Mucosa of descending colon (tissue), 3 donors: ENCODE data around the gene AP4S1. TPM values are rescaled to one million over a fixed set of nuclear protein-coding genes. Genes with fewer than 3 reads are reported as not detected.
"Not testable (repeated sequence)": the region's sequence is repeated elsewhere in the genome, so short reads cannot be mapped to it uniquely, and the experiment has no call there.

Source experiments
- ATAC-seq: fragments of 200-7000 bp; cut with Tn5 transposase; one replicate; pipeline ENCODE4 v1.9.1; 2020; ENCODE audit warnings: mild to moderate bottlenecking, moderate library complexity
- DNase-seq, 3 donors: peaks; one replicate each; pipeline ENCODE4 v3.0.0-alpha.2; 2020
- H3K36me3 ChIP-seq: fragments of 200-600 bp; one replicate; pipeline ENCODE4 v1.8.0; 2021; ENCODE audit warnings: low read depth, mild to moderate bottlenecking
- H3K4me1 ChIP-seq: fragments of 200-600 bp; one replicate; pipeline ENCODE4 v1.8.0; 2021; ENCODE audit warnings: low read depth, mild to moderate bottlenecking
- H3K4me3 ChIP-seq: fragments of 200-600 bp; one replicate; pipeline ENCODE4 v1.8.0; 2021; ENCODE audit warnings: mild to moderate bottlenecking
- H3K9me3 ChIP-seq: fragments of 200-600 bp; one replicate; pipeline ENCODE4 v1.8.0; 2021; ENCODE audit warnings: mild to moderate bottlenecking
- intact Hi-C, 2 donors: fragments of 100-400 bp; cut with DNase I in 1 of 2; cut with micrococcal nuclease in 1 of 2; formaldehyde crosslinking; loops; one replicate each; pipeline versions ENCODE4 v1.11.0 to v1.11.1; 2022; cut with DNase I, micrococcal nuclease
- long read RNA-seq, 2 donors: library from polyadenylated mRNA; unstranded; transcript quantifications; one replicate each; pipeline ENCODE4 v2.0.0, GENCODE V29; 2019 to 2021
- total RNA-seq, 3 donors: library from RNA; stranded (reverse); fragmentation: NEBNext Ultra II Directional in 2 of 3; extraction: Animal tissue kit (Norgen Biotek cat#: 25700) in 2 of 3; gene quantifications; one replicate each; pipeline versions ENCODE4 v1.2.1 to v1.2.4, GENCODE V29; 2021 to 2023
- TF ChIP-seq, protein P1 (sequence below): fragments of 200-600 bp; IDR thresholded peaks from one replicate; pipeline ENCODE4 v1.8.0; 2022; ENCODE audit warnings: antibody characterized with exemption, mild to moderate bottlenecking
- donor health status: DM: no; HTN: no; CAD: no; lungs with moderate emphysema.
- donor health status: DM: no; HTN: no; CAD: no.
- donor health status: DM: no; HTN: yes; CAD: no.

The AP4S1 gene, protein sequence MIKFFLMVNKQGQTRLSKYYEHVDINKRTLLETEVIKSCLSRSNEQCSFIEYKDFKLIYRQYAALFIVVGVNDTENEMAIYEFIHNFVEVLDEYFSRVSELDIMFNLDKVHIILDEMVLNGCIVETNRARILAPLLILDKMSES
- total RNA-seq: 1 to 10 TPM; 3.0 to 9.9 (median 4.0) TPM
- long read RNA-seq, donor 1, partial matches to known transcripts: 0 of 2 reads
- long read RNA-seq, donor 1, other reads (novel, unspliced or antisense): 2 of 2 reads
- long read RNA-seq, donor 2: 0 reads

DNA sequence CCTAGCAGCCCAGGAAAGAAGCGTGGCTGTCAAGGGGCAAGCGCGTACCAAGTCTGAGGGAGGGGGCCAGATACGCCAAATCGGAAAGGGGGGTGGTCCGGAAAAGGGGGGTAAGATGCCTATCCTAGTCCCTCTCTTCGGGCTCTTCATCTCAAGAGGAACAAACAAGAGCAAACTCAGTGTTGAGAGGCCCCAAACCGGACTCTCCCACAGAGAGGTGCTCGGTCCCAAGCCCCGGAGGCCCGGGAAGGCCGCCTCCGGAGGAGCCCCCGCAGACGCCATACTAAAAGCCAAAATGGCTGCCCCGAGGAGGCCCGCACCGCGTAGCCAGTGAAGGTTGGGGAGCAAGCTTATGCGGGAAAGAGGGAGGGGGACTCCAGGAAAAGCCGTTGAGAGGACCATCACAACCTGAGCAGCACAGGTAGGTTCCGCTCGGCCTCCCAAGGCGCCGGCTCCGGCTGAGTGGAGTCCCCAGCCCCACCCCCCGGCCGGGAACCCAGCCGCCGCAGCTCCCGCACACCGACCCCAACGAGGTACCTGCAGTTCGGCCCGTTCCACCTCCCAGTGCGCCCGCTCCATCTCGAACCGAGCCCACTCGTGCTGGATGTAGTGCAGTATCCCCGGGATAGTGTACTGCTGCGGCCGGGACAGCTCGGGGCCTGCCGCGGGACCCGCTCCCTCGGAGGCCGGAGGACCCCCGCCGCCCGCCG, at the start of gene AP4S1:
TSS of gene AP4S1 (plus strand) at position 283 of the 710 bp plus-strand sequence. CDS start 40,548 bp downstream, outside the sequence.
- Histone ChIP-seq H3K4me1 (peaks cover 19% of the 10 kb centered on the region), H3K4me3 (peak within 1 kb of the TSS; percentile 96), H3K36me3 (no peaks in the 10 kb centered on the region), H3K9me3 (no peaks in the 10 kb centered on the region)
- TF ChIP-seq, protein P1, sequence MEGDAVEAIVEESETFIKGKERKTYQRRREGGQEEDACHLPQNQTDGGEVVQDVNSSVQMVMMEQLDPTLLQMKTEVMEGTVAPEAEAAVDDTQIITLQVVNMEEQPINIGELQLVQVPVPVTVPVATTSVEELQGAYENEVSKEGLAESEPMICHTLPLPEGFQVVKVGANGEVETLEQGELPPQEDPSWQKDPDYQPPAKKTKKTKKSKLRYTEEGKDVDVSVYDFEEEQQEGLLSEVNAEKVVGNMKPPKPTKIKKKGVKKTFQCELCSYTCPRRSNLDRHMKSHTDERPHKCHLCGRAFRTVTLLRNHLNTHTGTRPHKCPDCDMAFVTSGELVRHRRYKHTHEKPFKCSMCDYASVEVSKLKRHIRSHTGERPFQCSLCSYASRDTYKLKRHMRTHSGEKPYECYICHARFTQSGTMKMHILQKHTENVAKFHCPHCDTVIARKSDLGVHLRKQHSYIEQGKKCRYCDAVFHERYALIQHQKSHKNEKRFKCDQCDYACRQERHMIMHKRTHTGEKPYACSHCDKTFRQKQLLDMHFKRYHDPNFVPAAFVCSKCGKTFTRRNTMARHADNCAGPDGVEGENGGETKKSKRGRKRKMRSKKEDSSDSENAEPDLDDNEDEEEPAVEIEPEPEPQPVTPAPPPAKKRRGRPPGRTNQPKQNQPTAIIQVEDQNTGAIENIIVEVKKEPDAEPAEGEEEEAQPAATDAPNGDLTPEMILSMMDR: no peak
- peak; percentile 58 to 77 (median 73) for DNase-seq
- peak; percentile 34 for ATAC-seq
- intact Hi-C loops: no loop called here

DNA sequence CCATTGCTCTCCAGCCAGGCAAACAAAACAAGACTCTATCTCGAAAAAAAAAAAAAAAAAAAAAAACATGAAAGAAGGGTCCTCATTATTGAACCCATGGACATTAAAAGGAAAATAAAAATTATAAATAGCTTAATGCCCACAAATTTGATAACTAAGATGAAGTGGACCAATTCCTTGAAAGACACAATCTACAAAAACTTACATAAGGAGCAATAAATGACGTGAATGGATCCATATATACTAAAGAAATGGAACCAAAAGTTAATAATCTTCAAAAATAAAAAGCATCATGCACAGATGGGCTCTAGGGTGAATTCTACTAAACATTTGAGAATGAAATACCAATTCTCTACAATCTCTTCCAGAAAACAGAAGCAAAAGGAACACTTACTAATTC, 47.7 kb upstream of the AP4S1 start:
- intact Hi-C loops: loop anchor here in 1 of 2 donors (5.0 kb wide), 1 partner anchor 105 kb away; no protein-coding TSS in a partner anchor
- ATAC-seq: no peak
- TF ChIP-seq, protein P1: no peak
- H3K36me3 ChIP-seq: no peaks in the 10 kb centered on the region
- H3K9me3 ChIP-seq: no peaks in the 10 kb centered on the region
- H3K4me3 ChIP-seq: no peak overlapping the region
- DNase-seq: no peak
- H3K4me1 ChIP-seq: peaks cover 7% of the 10 kb centered on the region

DNA sequence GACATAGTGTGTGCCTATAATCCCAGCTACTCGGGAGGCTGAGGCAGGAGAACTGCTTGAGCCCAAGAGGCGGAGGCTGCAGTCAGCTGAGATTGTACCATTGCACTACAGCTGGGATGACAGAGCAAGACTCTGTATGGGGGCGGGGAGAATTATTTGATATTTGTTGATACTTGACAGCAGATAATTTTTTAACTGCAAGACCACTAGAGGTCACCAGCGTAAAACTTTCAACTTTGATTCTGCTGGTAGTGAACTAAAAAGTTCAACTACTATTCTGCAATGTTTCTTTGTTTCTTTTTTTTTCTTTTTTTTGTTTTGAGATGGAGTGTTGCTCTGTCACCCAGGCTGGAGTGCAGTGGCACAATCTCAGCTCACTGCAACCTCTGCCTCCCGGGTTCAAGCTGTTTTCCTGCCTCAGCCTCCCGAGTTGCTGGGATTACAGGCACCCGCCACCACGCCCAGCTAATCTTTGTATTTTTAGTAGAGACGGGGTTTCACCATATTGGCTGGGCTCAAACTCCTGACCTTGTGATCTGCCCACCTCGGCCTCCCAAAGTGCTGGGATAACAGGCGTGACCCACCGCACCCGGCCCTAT, 45.2 kb upstream of the AP4S1 start:
- intact Hi-C loops: loop anchor here in 1 of 2 donors (10.0 kb wide), 1 partner anchor 105 kb away; no protein-coding TSS in a partner anchor
- peak in 1 of 3 donors; percentile 71 for DNase-seq
- H3K36me3 ChIP-seq, H3K4me1 ChIP-seq, H3K9me3 ChIP-seq, H3K4me3 ChIP-seq: not testable (repeated sequence)
- peak; percentile 80 for ATAC-seq

DNA sequence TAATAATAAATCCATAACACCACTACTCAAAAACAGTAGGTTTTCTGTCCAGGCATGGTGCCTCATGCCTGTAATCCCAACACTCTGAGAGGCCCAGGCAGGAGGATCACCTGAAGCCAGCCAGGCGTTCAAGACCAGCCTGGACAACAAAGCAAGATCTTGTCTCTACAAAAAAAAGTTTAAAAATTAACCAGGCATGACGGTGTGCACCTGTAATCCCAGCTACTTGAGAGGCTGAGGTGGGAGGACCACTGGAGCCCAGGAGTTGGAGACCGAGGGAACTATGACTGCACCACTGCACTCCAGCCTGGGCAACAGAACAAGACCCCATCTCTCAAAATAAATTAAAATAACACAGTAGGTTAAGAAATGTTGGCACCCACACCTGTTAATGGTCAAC, 44.5 kb upstream of the AP4S1 start:
- Histone ChIP-seq H3K36me3 (no peaks in the 10 kb centered on the region), H3K4me3 (no peak overlapping the region), H3K4me1 (peaks cover 2% of the 10 kb centered on the region), H3K9me3 (no peaks in the 10 kb centered on the region)
- intact Hi-C loops: loop anchor here in 1 of 2 donors (10.0 kb wide), 1 partner anchor 104 kb away; no protein-coding TSS in a partner anchor
- no peak for ATAC-seq
- no peak for DNase-seq
- TF ChIP-seq, protein P1: no peak

DNA sequence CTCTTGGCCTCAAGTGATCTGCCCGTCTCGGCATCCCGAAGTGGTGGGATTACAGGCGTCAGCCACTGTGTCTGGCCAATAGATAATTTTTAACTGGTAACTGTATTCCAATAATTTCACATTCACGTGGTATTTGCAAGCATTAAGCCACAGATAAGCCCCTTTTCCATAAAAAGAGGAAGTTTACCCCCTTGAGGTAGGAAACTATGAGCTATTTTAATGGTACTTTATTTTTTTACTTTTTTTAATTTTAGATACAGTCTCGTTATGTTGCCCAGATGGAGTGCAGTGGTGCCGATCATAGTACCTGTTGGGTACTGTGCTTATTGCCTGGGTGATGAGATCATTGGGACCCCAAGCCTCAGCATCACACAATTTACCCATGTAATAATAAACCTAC, 42.9 kb upstream of the AP4S1 start:
- intact Hi-C loops: loop anchor here in 1 of 2 donors (10.0 kb wide), 1 partner anchor 102 kb away; no protein-coding TSS in a partner anchor
- H3K4me1 ChIP-seq: peaks cover 2% of the 10 kb centered on the region
- ATAC-seq: no peak

More for the DNA sequence above, 42.9 kb upstream of the AP4S1 start:
- Histone ChIP-seq H3K36me3 (no peaks in the 10 kb centered on the region), H3K9me3 (no peaks in the 10 kb centered on the region), H3K4me3 (no peak overlapping the region)
- no peak for DNase-seq
- TF ChIP-seq, protein P1: no peak
